ENCODE data around the gene USF2. TPM values are rescaled to one million over a fixed set of nuclear protein-coding genes. Genes with fewer than 3 reads are reported as not detected.

The USF2 gene
- polyA plus RNA-seq, 1 donor, result 121 TPM

GRCh38 chr19:35318679-35319448, 50.1 kb downstream of the USF2 start:
- H3K4me1 ChIP-seq (ENCODE audit: control insufficient read depth, insufficient read depth, low read length), result no peaks in the 10 kb centered on the region
- WGBS (ENCODE audit: insufficient coverage, low lambda C conversion rate), result no CpG with 5 or more reads among the region's 16 CpGs
- no peak for DNase-seq
- H3K9me3 ChIP-seq (ENCODE audit: control insufficient read depth, low read depth, low read length), result no peaks in the 10 kb centered on the region
- no peak overlapping the region for H3K27ac ChIP-seq (ENCODE audit: low read length)
- H3K4me3 ChIP-seq (ENCODE audit: low read length), result no peak overlapping the region
- H3K36me3 ChIP-seq (ENCODE audit: control insufficient read depth, insufficient read depth, low read length), result no peaks in the 10 kb centered on the region
- H3K27me3 ChIP-seq (ENCODE audit: control insufficient read depth, insufficient read depth, low read length), result no peaks in the 10 kb centered on the region

- Histone ChIP-seq H3K4me1 (ENCODE audit: control insufficient read depth, insufficient read depth, low read length) (no peaks in the 10 kb centered on the region), H3K27ac (ENCODE audit: low read length) (no peak overlapping the region), H3K4me3 (ENCODE audit: low read length) (no peak overlapping the region), H3K9me3 (ENCODE audit: control insufficient read depth, low read depth, low read length) (no peaks in the 10 kb centered on the region), H3K36me3 (ENCODE audit: control insufficient read depth, insufficient read depth, low read length) (no peaks in the 10 kb centered on the region), H3K27me3 (ENCODE audit: control insufficient read depth, insufficient read depth, low read length) (no peaks in the 10 kb centered on the region)
- no CpG with 5 or more reads among the region's 12 CpGs for WGBS (ENCODE audit: insufficient coverage, low lambda C conversion rate)
- DNase-seq, result no peak
These were observed 51.4 kb downstream of the USF2 start for GRCh38 chr19:35320065-35320713.

- Histone ChIP-seq H3K36me3 (ENCODE audit: control insufficient read depth, insufficient read depth, low read length) (no peaks in the 10 kb centered on the region), H3K4me1 (ENCODE audit: control insufficient read depth, insufficient read depth, low read length) (no peaks in the 10 kb centered on the region), H3K4me3 (ENCODE audit: low read length) (no peak overlapping the region), H3K27ac (ENCODE audit: low read length) (no peak overlapping the region), H3K9me3 (ENCODE audit: control insufficient read depth, low read depth, low read length) (no peaks in the 10 kb centered on the region), H3K27me3 (ENCODE audit: control insufficient read depth, insufficient read depth, low read length) (no peaks in the 10 kb centered on the region)
- DNase-seq, result no peak
- 86% methylated on average over 1 of the region's 2 CpGs for WGBS (ENCODE audit: insufficient coverage, low lambda C conversion rate)
These were observed 52.5 kb downstream of the USF2 start for GRCh38 chr19:35321291-35321690.

GRCh38 chr19:35322014-35322413, 53.3 kb downstream of the USF2 start:
- H3K4me3 ChIP-seq (ENCODE audit: low read length), result no peak overlapping the region
- H3K9me3 ChIP-seq (ENCODE audit: control insufficient read depth, low read depth, low read length), result no peaks in the 10 kb centered on the region
- H3K36me3 ChIP-seq (ENCODE audit: control insufficient read depth, insufficient read depth, low read length), result no peaks in the 10 kb centered on the region
- no peak for DNase-seq
- peaks cover 3% of the 10 kb centered on the region for H3K27me3 ChIP-seq (ENCODE audit: control insufficient read depth, insufficient read depth, low read length)
- WGBS (ENCODE audit: insufficient coverage, low lambda C conversion rate), result 87% methylated on average over 3 of the region's 9 CpGs
- H3K27ac ChIP-seq (ENCODE audit: low read length), result no peak overlapping the region
- H3K4me1 ChIP-seq (ENCODE audit: control insufficient read depth, insufficient read depth, low read length), result no peaks in the 10 kb centered on the region

GRCh38 chr19:35327642-35328041, 58.9 kb downstream of the USF2 start:
- no peaks in the 10 kb centered on the region for H3K4me1 ChIP-seq (ENCODE audit: control insufficient read depth, insufficient read depth, low read length)
- WGBS (ENCODE audit: insufficient coverage, low lambda C conversion rate), result no CpG with 5 or more reads among the region's 4 CpGs
- no peaks in the 10 kb centered on the region for H3K36me3 ChIP-seq (ENCODE audit: control insufficient read depth, insufficient read depth, low read length)
- H3K27me3 ChIP-seq (ENCODE audit: control insufficient read depth, insufficient read depth, low read length), result peaks cover 4% of the 10 kb centered on the region
- H3K9me3 ChIP-seq (ENCODE audit: control insufficient read depth, low read depth, low read length), result no peaks in the 10 kb centered on the region
- H3K4me3 ChIP-seq (ENCODE audit: low read length), result no peak overlapping the region
- DNase-seq, result no peak
- no peak overlapping the region for H3K27ac ChIP-seq (ENCODE audit: low read length)

- Histone ChIP-seq H3K36me3 (ENCODE audit: control insufficient read depth, insufficient read depth, low read length) (no peaks in the 10 kb centered on the region), H3K27ac (ENCODE audit: low read length) (no peak within 1 kb of the TSS), H3K4me1 (ENCODE audit: control insufficient read depth, insufficient read depth, low read length) (no peaks in the 10 kb centered on the region), H3K27me3 (ENCODE audit: control insufficient read depth, insufficient read depth, low read length) (peaks cover 4% of the 10 kb centered on the region), H3K9me3 (ENCODE audit: control insufficient read depth, low read depth, low read length) (no peaks in the 10 kb centered on the region), H3K4me3 (ENCODE audit: low read length) (no peak within 1 kb of the TSS)
- WGBS (ENCODE audit: insufficient coverage, low lambda C conversion rate), result no CpG with 5 or more reads among the region's 12 CpGs
- no peak for DNase-seq
These were observed 60.1 kb downstream of the USF2 start, which contains the start of gene CD22 for GRCh38 chr19:35328851-35329285. Gene CD22, plus strand, starts transcription at chr19:35329187. Its CDS starts 2,854 bp downstream, at chr19:35332041.

GRCh38 chr19:35329323-35329722, 60.6 kb downstream of the USF2 start:
- no peaks in the 10 kb centered on the region for H3K36me3 ChIP-seq (ENCODE audit: control insufficient read depth, insufficient read depth, low read length)
- H3K4me1 ChIP-seq (ENCODE audit: control insufficient read depth, insufficient read depth, low read length), result no peaks in the 10 kb centered on the region
- no peaks in the 10 kb centered on the region for H3K9me3 ChIP-seq (ENCODE audit: control insufficient read depth, low read depth, low read length)
- no peak for DNase-seq
- no peak overlapping the region for H3K4me3 ChIP-seq (ENCODE audit: low read length)
- no peak overlapping the region for H3K27ac ChIP-seq (ENCODE audit: low read length)
- peaks cover 4% of the 10 kb centered on the region for H3K27me3 ChIP-seq (ENCODE audit: control insufficient read depth, insufficient read depth, low read length)
- WGBS (ENCODE audit: insufficient coverage, low lambda C conversion rate), result no CpG with 5 or more reads among the region's 4 CpGs

Other genes with a start within 250 kb of the USF2 start
- gene SCN1B, start 238.5 kb upstream of the USF2 start, polyA plus RNA-seq, result 0.96 TPM
- 309 TPM for gene HPN, start 227.2 kb upstream of the USF2 start, polyA plus RNA-seq
- gene FXYD3, start 153.1 kb upstream of the USF2 start, polyA plus RNA-seq, result 291 TPM
- 9.4 TPM for gene LGI4, start 133.9 kb upstream of the USF2 start, polyA plus RNA-seq
- 23.2 TPM for gene FXYD1, start 130.1 kb upstream of the USF2 start, polyA plus RNA-seq
- gene FXYD7, start 125.7 kb upstream of the USF2 start, polyA plus RNA-seq, result 7.6 TPM
- gene FXYD5, start 114.2 kb upstream of the USF2 start, polyA plus RNA-seq, result 53.4 TPM
- not detected for gene FAM187B, start 40.2 kb upstream of the USF2 start, polyA plus RNA-seq
- 99.1 TPM for gene LSR, start 20.0 kb upstream of the USF2 start, polyA plus RNA-seq
- 1.4 TPM for gene HAMP, start 13.6 kb downstream of the USF2 start, polyA plus RNA-seq
- 0.37 TPM for gene MAG, start 23.2 kb downstream of the USF2 start, polyA plus RNA-seq
- gene CD22, start 60.2 kb downstream of the USF2 start, polyA plus RNA-seq, result 2.2 TPM
- gene FFAR1, start 78.9 kb downstream of the USF2 start, polyA plus RNA-seq, result 1.8 TPM
- 0.79 TPM for gene FFAR3, start 89.5 kb downstream of the USF2 start, polyA plus RNA-seq
- 0.22 TPM for gene GPR42, start 102.1 kb downstream of the USF2 start, polyA plus RNA-seq
- 3.1 TPM for gene FFAR2, start 179.3 kb downstream of the USF2 start, polyA plus RNA-seq
- 0.40 TPM for gene KRTDAP, start 221.5 kb downstream of the USF2 start, polyA plus RNA-seq
- 36.0 TPM for gene DMKN, start 244.7 kb downstream of the USF2 start, polyA plus RNA-seq

Measured in large intestine (tissue), 3 donors.